GM12878 (cell line): Measurements from ENCODE around the gene FAAH2.

Experiments used
- HDGF ChIP-seq: fragments of 450-650 bp; IDR thresholded peaks from 2 replicates; pipeline ENCODE4 v1.6.1; 2016; ENCODE audit warnings: antibody characterized with exemption
- RAD21 ChIP-seq: IDR thresholded peaks from 2 replicates; pipeline ENCODE4 v1.6.1; 2011; ENCODE audit warnings: mild to moderate bottlenecking, low read depth, low read length, moderate library complexity; ENCODE audit not compliant: insufficient read depth
- RFX5 ChIP-seq: IDR thresholded peaks from 2 replicates; pipeline ENCODE4 v1.6.1; 2011; ENCODE audit warnings: low read depth, low read length, improper control_type of control experiment
- TCF7 ChIP-seq: IDR thresholded peaks from 2 replicates; pipeline ENCODE4 v1.6.1; 2014; ENCODE audit warnings: antibody characterized with exemption, borderline replicate concordance
- TF ChIP-seq, protein P1 (sequence below): fragments of 450-650 bp; conservative IDR thresholded peaks from 2 replicates; pipeline ENCODE4 v1.6.1; 2017; ENCODE audit warnings: mild to moderate bottlenecking, moderate library complexity

GRCh38 chrX:57380026-57380796, 93.7 kb downstream of the FAAH2 start:
- no peak for TF ChIP-seq RAD21
- no peak for TF ChIP-seq TCF7
- TF ChIP-seq HDGF: no peak
- TF ChIP-seq, protein P1, sequence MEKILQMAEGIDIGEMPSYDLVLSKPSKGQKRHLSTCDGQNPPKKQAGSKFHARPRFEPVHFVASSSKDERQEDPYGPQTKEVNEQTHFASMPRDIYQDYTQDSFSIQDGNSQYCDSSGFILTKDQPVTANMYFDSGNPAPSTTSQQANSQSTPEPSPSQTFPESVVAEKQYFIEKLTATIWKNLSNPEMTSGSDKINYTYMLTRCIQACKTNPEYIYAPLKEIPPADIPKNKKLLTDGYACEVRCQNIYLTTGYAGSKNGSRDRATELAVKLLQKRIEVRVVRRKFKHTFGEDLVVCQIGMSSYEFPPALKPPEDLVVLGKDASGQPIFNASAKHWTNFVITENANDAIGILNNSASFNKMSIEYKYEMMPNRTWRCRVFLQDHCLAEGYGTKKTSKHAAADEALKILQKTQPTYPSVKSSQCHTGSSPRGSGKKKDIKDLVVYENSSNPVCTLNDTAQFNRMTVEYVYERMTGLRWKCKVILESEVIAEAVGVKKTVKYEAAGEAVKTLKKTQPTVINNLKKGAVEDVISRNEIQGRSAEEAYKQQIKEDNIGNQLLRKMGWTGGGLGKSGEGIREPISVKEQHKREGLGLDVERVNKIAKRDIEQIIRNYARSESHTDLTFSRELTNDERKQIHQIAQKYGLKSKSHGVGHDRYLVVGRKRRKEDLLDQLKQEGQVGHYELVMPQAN: no peak
- TF ChIP-seq RFX5: no peak
